ENCODE data around the gene USP30.

DNA sequence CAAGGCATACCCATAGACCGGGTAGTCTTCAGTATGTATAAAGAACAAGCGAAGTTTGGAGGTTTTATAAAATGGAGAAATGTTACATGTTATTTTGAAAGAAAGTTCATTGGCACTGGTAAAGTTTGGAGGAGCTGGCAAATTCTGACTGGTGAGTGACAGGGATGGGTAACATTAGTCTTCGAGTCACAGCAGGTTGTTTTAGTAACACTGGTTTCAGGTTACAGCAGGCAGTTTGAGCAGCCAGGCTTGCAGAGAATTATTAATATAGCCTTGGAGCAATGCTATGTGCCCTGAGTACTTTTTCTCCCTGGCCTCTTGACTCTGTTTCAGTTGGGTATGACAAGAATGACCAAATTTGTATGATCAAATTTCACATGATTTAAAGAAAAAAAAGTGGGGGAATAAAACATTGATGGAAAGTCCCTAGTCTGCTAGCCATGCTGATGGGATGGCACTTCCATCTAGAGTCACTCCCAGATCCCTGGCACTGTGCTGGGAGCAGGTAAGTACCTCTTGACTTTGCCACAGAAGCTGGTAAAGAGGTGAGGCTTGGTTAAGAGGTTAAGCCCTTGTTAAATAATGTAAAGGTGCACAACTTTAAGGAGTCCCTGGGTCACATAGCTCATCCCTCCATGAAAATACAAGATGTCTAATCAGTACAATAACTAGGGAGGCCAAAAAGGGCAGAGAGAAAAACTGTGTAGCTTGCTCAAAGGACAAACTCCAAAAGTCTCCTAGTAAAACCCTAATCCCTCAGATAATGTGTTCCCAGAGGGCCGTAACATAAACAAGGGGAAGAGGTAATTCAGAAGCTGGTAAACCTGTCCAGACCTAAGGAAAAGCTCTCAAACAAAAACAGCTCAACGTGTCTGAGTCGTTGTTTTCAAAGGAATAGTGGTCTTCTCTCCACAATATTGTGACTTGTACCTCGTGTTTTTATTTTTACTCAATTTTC lies 18.9 kb upstream of the USP30 start:
- TF ChIP-seq, protein P1, sequence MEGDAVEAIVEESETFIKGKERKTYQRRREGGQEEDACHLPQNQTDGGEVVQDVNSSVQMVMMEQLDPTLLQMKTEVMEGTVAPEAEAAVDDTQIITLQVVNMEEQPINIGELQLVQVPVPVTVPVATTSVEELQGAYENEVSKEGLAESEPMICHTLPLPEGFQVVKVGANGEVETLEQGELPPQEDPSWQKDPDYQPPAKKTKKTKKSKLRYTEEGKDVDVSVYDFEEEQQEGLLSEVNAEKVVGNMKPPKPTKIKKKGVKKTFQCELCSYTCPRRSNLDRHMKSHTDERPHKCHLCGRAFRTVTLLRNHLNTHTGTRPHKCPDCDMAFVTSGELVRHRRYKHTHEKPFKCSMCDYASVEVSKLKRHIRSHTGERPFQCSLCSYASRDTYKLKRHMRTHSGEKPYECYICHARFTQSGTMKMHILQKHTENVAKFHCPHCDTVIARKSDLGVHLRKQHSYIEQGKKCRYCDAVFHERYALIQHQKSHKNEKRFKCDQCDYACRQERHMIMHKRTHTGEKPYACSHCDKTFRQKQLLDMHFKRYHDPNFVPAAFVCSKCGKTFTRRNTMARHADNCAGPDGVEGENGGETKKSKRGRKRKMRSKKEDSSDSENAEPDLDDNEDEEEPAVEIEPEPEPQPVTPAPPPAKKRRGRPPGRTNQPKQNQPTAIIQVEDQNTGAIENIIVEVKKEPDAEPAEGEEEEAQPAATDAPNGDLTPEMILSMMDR (IDR thresholded peaks at IDR 0.05): no peak
- no peak for TF ChIP-seq POLR2A (IDR thresholded peaks at IDR 0.05)
- no peak for TF ChIP-seq EP300 (IDR thresholded peaks at IDR 0.05)

Data from gastroesophageal sphincter (tissue), 3 donors.